Measurements from ENCODE around the gene DUSP3.

DNA sequence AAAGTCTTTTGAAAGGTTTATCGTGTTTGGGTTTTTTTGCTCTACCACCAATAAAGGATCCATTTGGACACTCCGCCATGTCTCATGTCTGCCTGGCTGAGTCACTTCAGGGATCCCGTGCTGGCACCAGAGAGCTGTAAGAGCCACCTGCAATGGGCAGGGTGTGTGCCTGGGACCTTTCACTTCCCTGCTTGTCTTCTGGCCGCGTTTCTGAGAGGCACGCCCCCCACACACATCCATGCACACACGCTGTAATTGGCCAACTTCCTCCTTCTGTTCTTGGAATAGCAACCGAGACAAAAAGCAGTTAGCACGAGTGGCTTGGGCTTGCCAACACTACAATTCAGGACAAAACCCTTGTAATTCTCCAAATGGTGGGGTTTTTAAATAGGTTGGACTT lies 10.4 kb downstream of the DUSP3 start:
- TF ChIP-seq CTCF (IDR thresholded peaks at IDR 0.05) (no peak), POLR2A (IDR thresholded peaks at IDR 0.05) (no peak)

Data from uterus (tissue), 2 donors.